ENCODE data around the gene SCGB3A1. TPM values are rescaled to one million over a fixed set of nuclear protein-coding genes. Genes with fewer than 3 reads are reported as not detected.

The SCGB3A1 gene
- total RNA-seq, 1 experiment from 2014 or later = not detected

DNA sequence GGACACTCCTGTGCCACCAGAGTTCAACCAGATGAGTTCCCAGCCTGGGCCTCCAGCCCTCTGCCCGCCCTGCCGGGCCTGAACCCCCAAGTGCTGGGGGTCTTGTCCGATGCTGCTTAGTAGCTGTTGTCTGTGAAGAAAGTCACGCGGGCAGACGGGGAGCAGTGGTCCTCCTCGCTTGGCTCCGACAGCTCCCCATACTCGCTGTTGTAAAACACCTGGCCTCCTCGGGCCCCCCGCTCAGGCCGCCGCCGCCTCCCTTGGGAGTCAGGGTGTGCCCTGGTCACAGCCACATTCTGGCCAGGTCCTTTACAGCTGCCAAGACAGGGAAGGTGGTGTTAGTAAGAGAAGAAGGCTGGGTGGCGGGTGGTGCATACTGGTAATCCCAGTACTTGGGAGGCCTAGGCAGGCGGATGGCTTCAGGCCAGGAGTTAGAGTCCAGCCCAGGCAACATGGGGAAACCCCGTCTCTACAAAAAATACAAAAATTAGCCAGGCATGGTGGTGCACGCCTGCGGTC is 11.8 kb upstream of the SCGB3A1 start:
- H3K27ac ChIP-seq = no peak overlapping the region
- no peaks in the 10 kb centered on the region for H3K4me1 ChIP-seq
- no peak for DNase-seq
- no peaks in the 10 kb centered on the region for H3K9me3 ChIP-seq (replicated peaks)
- H3K4me3 ChIP-seq = no peak overlapping the region
- H3K27me3 ChIP-seq = no peaks in the 10 kb centered on the region; the same call in 1 of the 2 replicates
- no peaks in the 10 kb centered on the region for H3K36me3 ChIP-seq

DNA sequence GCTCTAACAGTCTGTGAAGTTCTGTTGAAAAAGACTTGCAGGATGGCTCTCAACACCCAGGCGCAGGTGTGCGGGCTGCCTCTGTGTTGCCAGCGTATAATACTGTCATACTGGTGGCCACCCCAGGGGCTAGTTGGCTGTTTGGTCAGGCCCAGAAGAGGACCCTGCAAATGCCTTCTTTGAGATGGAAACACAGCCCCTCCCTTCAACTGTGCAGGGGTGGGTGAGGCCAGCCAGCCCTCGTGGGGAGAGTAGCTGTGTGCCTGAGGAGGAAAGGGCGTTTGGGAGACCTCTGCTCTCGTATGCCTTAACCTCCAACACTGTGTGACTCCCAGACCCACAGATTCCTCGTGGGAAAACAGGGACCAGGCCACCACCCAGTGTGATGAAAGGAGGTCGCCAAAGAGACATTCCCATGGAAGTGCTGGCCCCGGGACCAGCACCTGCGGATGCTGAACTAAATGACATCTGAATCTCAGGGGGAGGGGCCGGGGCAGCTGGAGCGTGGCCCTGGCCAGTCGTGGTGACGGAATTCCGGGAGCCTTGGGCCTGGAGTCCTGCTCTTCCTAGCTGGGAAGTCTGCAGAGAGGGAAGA is 11.3 kb upstream of the SCGB3A1 start:
- no peaks in the 10 kb centered on the region for H3K9me3 ChIP-seq (replicated peaks)
- H3K27me3 ChIP-seq = no peaks in the 10 kb centered on the region; the same call in 1 of the 2 replicates
- H3K4me1 ChIP-seq = no peaks in the 10 kb centered on the region
- no peak overlapping the region for H3K4me3 ChIP-seq
- DNase-seq = no peak
- no peaks in the 10 kb centered on the region for H3K36me3 ChIP-seq
- no peak overlapping the region for H3K27ac ChIP-seq

DNA sequence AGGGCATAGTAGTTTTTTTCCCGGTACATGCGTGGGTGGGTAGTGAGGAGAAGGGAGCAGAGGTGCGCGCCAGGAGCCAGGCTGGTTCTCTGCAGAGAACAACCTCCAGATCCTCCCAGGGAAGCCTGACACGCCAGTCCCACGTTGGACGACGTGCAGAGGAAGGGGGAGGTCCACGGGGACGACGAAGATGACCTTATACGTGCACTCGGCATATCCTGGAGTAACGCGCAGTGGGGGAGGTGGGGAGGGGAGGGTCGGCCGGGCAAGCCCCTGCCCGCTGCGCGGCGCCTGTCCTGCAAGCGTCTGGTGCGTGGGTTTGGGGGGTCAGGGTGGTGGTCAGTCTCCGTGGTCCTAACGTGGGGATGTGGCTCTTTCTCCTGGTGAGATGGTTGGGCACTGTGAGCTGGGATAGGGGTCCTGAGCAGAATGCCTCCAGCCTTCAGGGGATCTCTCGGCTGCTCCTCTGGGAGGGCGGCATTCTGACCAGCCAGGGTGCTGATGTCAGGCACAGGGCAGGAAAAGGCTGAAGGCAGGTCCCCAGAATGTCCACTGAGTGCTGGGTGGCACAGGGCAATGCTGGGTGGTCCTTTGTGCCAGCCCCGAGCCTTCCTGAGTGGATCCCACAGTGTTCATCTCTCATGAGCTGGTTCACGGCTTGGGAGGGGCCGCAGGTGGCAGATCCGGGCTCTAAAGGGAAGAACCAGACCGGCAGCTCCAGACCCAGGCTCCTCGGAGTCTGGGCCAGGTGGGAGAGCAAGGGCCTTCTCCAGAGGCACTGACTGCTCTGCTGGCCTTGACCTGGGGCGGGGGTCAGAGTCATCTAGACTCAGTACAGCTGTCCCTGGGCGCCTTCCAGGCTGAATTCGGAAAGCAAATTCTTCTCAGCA is 10.5 kb upstream of the SCGB3A1 start:
- no peaks in the 10 kb centered on the region for H3K4me1 ChIP-seq
- no peak for DNase-seq
- no peak overlapping the region for H3K27ac ChIP-seq
- no peaks in the 10 kb centered on the region; the same call in 1 of the 2 replicates for H3K27me3 ChIP-seq
- H3K36me3 ChIP-seq = no peaks in the 10 kb centered on the region
- H3K4me3 ChIP-seq = no peak overlapping the region
- no peaks in the 10 kb centered on the region for H3K9me3 ChIP-seq (replicated peaks)

DNA sequence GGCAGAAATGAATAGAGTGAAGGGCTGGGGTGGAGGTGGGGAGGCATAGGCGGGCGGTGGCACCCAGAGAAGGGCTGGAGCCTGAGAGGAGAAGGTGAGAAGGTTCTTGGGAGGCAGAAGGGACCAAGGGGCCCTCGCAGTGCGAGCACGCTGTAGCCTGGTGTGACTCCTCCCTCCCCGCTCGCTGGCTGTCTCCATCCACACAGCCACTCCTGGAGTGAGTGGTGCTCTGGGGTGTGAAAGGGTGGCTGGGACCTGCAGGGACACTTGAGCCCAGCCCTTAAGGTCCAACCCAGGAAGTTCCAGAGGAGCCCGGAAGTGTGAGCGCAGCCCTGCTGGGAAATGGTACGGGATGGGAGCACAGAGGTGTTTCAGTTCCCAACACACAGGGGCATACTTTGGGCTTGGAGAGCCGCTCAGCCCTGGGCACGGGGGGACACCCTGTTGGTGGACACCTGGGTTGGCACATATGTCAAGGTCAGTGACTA is 9.3 kb upstream of the SCGB3A1 start:
- Histone ChIP-seq H3K4me1 (no peaks in the 10 kb centered on the region), H3K27ac (no peak overlapping the region), H3K4me3 (no peak overlapping the region), H3K36me3 (no peaks in the 10 kb centered on the region), H3K27me3 (no peaks in the 10 kb centered on the region; the same call in 1 of the 2 replicates), H3K9me3 (replicated peaks) (no peaks in the 10 kb centered on the region)
- no peak for DNase-seq

GRCh38 chr5:180599981-180600553 is 8.8 kb upstream of the SCGB3A1 start:
- Histone ChIP-seq H3K4me3 (no peak overlapping the region), H3K9me3 (replicated peaks) (no peaks in the 10 kb centered on the region), H3K4me1 (no peaks in the 10 kb centered on the region), H3K27me3 (no peaks in the 10 kb centered on the region; the same call in 1 of the 2 replicates), H3K36me3 (no peaks in the 10 kb centered on the region), H3K27ac (no peak overlapping the region)
- DNase-seq = no peak

DNA sequence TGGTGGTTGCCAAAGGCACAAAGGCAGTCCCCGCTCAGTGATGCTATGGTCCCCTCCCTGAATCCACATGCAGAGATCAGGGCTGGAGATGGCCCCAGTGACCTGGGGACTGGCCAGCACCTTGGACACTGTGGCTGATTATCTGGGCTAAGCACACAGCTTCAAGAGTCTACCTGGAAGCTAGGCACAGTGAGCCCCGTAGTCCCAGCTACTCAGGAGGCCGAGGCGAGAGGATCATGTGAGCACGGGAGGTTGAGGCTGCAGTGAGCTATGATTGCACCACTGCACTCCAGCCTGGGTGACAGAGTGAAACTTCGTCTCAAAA is 8.3 kb upstream of the SCGB3A1 start:
- DNase-seq = no peak
- Histone ChIP-seq H3K4me1 (no peaks in the 10 kb centered on the region), H3K27ac (no peak overlapping the region), H3K4me3 (no peak overlapping the region), H3K27me3 (no peaks in the 10 kb centered on the region; the same call in 1 of the 2 replicates), H3K36me3 (no peaks in the 10 kb centered on the region), H3K9me3 (replicated peaks) (no peaks in the 10 kb centered on the region)

DNA sequence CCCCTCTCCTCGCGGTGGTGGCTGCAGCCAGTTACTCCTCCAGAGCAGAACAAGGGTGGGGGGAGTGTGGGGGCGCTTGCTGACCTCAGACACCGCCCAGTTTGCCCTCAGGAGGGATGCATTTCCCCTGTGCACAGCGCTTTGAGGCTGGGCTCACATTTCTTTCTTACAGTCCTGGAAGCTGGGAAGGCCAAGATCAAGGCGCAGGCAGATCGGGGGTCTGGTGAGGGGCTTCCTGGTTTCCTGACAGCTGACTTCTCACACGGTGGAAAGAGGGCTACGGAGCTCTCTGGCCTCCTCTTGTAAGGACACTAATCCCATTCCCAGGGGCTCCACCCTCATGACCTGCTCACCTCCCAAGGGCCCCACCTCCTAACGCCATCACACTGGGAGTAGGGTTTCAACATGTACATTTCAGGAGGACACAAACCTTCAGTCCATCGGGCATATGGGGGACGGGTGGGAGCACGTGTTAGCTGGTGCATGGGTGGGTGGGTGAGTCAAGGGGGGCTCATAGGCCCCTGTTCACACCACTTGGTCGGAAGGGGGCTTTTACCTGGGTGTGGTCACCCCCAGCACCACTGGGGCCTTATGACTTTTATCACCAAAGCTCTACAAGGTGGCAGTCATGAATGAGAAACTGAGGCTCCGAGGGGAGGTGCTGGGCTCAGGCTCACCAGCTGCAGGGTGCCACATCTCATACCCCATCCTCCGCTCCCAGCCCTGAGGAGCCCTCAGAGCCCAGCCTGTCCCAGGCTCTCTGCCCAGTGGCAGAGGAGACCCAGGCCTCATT is 7.7 kb upstream of the SCGB3A1 start:
- Histone ChIP-seq H3K27ac (no peak overlapping the region), H3K4me1 (no peaks in the 10 kb centered on the region), H3K36me3 (no peaks in the 10 kb centered on the region), H3K27me3 (no peaks in the 10 kb centered on the region), H3K4me3 (no peak overlapping the region), H3K9me3 (replicated peaks) (no peaks in the 10 kb centered on the region)
- no peak for DNase-seq

GRCh38 chr5:180598316-180598701 is 7.0 kb upstream of the SCGB3A1 start:
- Histone ChIP-seq H3K36me3 (no peaks in the 10 kb centered on the region), H3K4me3 (no peak overlapping the region), H3K4me1 (no peaks in the 10 kb centered on the region), H3K27ac (no peak overlapping the region), H3K27me3 (no peaks in the 10 kb centered on the region), H3K9me3 (replicated peaks) (no peaks in the 10 kb centered on the region)
- peak in 1 of 2 experiments; percentile 29 for DNase-seq

DNA sequence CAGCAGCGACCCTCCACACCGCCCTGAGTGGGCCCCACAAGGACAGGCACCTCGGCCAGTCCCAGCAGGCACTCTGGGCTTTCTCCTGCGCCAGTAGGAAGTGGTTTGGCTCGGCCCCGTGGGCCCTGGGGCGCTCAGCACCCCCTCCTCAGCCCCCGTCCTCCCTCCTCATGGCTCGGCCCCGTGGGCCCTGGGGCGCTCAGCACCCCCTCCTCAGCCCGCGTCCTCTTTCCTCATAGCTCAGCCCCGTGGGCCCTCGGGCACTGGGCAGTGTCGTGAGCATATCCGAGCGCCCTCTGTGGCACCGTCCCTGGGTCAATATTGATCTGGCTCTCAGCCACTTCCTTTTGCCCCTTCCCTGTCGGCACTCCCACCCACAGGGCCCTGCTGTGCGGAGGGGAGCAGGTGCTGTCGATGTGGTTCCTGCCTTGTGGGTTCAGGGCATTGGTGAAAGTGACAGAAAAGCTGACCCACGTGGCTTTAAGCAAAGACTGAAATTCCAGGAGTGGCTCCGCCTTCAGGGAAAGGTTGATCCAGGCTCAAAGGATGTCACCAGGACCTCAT is 5.5 kb upstream of the SCGB3A1 start:
- H3K27me3 ChIP-seq = no peaks in the 10 kb centered on the region
- H3K27ac ChIP-seq = no peak overlapping the region
- no peaks in the 10 kb centered on the region for H3K36me3 ChIP-seq
- no peaks in the 10 kb centered on the region for H3K4me1 ChIP-seq
- no peak for DNase-seq
- no peaks in the 10 kb centered on the region for H3K9me3 ChIP-seq (replicated peaks)
- no peak overlapping the region for H3K4me3 ChIP-seq

- Histone ChIP-seq H3K27ac (no peak overlapping the region), H3K36me3 (no peaks in the 10 kb centered on the region), H3K4me1 (no peaks in the 10 kb centered on the region), H3K27me3 (no peaks in the 10 kb centered on the region), H3K9me3 (replicated peaks) (no peaks in the 10 kb centered on the region), H3K4me3 (no peak overlapping the region)
- DNase-seq = no peak
Measured at GRCh38 chr5:180596115-180596667, 4.9 kb upstream of the SCGB3A1 start.

- no peaks in the 10 kb centered on the region for H3K9me3 ChIP-seq (replicated peaks)
- no peaks in the 10 kb centered on the region for H3K4me1 ChIP-seq
- no peak overlapping the region for H3K4me3 ChIP-seq
- no peaks in the 10 kb centered on the region for H3K27me3 ChIP-seq
- no peaks in the 10 kb centered on the region for H3K36me3 ChIP-seq
- no peak overlapping the region for H3K27ac ChIP-seq
- DNase-seq = no peak
Measured at GRCh38 chr5:180595381-180596114, 4.2 kb upstream of the SCGB3A1 start.

GRCh38 chr5:180595046-180595379 is 3.7 kb upstream of the SCGB3A1 start:
- H3K4me3 ChIP-seq = no peak overlapping the region
- no peaks in the 10 kb centered on the region for H3K27me3 ChIP-seq
- no peaks in the 10 kb centered on the region for H3K9me3 ChIP-seq (replicated peaks)
- H3K27ac ChIP-seq = no peak overlapping the region
- H3K4me1 ChIP-seq = no peaks in the 10 kb centered on the region
- no peaks in the 10 kb centered on the region for H3K36me3 ChIP-seq
- DNase-seq = no peak

DNA sequence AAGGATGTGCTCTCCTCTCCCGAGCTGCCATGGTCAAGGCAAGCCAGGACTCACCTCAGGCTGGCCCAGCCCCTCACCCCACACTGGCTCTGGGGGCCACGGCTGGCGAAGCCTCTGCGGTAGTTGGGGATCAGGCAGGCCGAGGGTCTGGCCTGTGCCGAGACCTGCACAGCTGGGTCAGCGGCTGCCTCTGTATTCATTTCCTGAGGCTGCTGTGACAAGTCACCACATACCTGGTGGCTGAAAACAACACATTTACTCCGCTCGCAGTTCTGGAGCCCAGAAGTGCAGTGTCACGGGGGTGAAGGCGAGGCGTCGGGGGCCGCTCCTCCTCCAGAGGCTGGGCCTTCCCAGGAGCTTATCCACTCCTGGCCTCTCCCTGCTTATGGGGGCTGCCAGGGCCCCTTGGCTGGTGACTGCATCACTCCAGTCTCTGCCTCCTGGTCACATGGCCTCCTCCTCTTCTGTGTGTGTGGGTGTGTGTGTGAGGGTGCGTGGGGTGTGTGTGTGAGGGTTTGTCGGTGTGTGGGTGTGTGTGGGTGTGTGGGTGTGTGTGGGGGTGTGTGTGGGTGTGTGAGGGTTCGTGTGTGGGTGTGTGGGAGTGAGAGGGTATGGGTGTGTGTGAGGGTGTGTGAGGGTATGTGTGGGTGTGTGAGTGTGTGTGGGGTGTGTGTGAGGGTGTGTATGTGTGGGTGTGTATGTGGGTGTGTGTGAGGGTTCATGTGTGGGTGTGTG is 3.2 kb upstream of the SCGB3A1 start:
- H3K27ac ChIP-seq = no peak overlapping the region
- DNase-seq = no peak
- H3K27me3 ChIP-seq = no peaks in the 10 kb centered on the region
- H3K9me3 ChIP-seq (replicated peaks) = no peaks in the 10 kb centered on the region
- no peak overlapping the region for H3K4me3 ChIP-seq
- H3K36me3 ChIP-seq = no peaks in the 10 kb centered on the region
- no peaks in the 10 kb centered on the region for H3K4me1 ChIP-seq
